H1 (cell line): ENCODE data around the gene RAB3C. TPM values are rescaled to one million over a fixed set of nuclear protein-coding genes. Genes with fewer than 3 reads are reported as not detected.
"Not testable (repeated sequence)": the region's sequence is repeated elsewhere in the genome, so short reads cannot be mapped to it uniquely, and the experiment has no call there.

Experiments
- CTCF ChIA-PET: fragments of 300-600 bp; sonication (Branson Sonifier 250); formaldehyde crosslinking; loops from one replicate; lab custom pipeline; 2021; ENCODE audit not compliant: partially characterized antibody; lab: Charles Lee
- POLR2A ChIA-PET: fragments of 300-600 bp; sonication (Branson Sonifier 250); formaldehyde crosslinking; loops from one replicate; lab custom pipeline; 2021; ENCODE audit warnings: inconsistent platforms; ENCODE audit not compliant: partially characterized antibody; lab: Charles Lee
- DNase-seq, 2 experiments: peaks; one replicate each; pipeline versions ENCODE4 v3.0.0 to v3.0.0-alpha.2; 2010 to 2022; ENCODE audit warnings: low spot score in 2 of 2, low read depth in 1 of 2, mixed read lengths in 1 of 2
- FAIRE-seq: peaks from 2 replicates; lab custom pipeline; 2011; peaks lifted over from hg19 to GRCh38; lab: Jason Lieb, UNC
- H2AFZ ChIP-seq: 2 replicates; pipeline ENCODE4 v1.8.1; 2012; ENCODE audit warnings: low read length, inconsistent platforms
- H2AK5ac ChIP-seq: 2 replicates; pipeline ENCODE4 v1.6.1; 2013; ENCODE audit warnings: low read depth, low read length
- H2BK120ac ChIP-seq: replicated peaks from 2 replicates; pipeline ENCODE3; 2013; ENCODE audit warnings: low read depth, low read length, inconsistent platforms
- H2BK12ac ChIP-seq: 2 replicates; pipeline ENCODE4 v1.6.1; 2013; ENCODE audit warnings: low read depth, low read length
- H2BK15ac ChIP-seq: 2 replicates; pipeline ENCODE4 v1.6.1; 2013; ENCODE audit warnings: low read length
- H2BK20ac ChIP-seq: 2 replicates; pipeline ENCODE4 v1.6.1; 2013; ENCODE audit warnings: low read length
- H2BK5ac ChIP-seq: 2 replicates; pipeline ENCODE4 v1.6.1; 2013; ENCODE audit warnings: low read depth, low read length
- H3K14ac ChIP-seq: 2 replicates; pipeline ENCODE4 v1.6.1; 2013; ENCODE audit warnings: inconsistent platforms; ENCODE audit not compliant: insufficient read length
- H3K18ac ChIP-seq: 2 replicates; pipeline ENCODE4 v1.6.1; 2013; ENCODE audit warnings: low read length; ENCODE audit errors: extremely low read depth
- H3K23ac ChIP-seq: 2 replicates; pipeline ENCODE4 v1.6.1; 2013; ENCODE audit warnings: inconsistent platforms; ENCODE audit not compliant: insufficient read length
- H3K23me2 ChIP-seq: 2 replicates; pipeline ENCODE4 v1.6.1; 2013; ENCODE audit warnings: low read depth, low read length
- H3K27ac ChIP-seq: 2 replicates; pipeline ENCODE4 v1.6.1; 2011; ENCODE audit warnings: low read depth, low read length, inconsistent platforms
- H3K27me3 ChIP-seq, 4 experiments: replicated peaks in 1 of 4; 1 replicate in 1 of 4; 2 replicates in 3 of 4; pipeline versions ENCODE4 v1.6.1 to v1.8.1; 2011 to 2013; ENCODE audit warnings: low read length in 3 of 4, mild to moderate bottlenecking in 3 of 4, inconsistent platforms in 2 of 4, mixed read lengths in 2 of 4, moderate library complexity in 1 of 4; ENCODE audit not compliant: control insufficient read depth in 3 of 4, insufficient read depth in 3 of 4; ENCODE audit errors: extremely low read depth in 1 of 4
- H3K36me3 ChIP-seq, 4 experiments: 2 replicates each; pipeline versions ENCODE4 v1.6.1 to v1.8.1; 2011 to 2013; ENCODE audit warnings: mild to moderate bottlenecking in 4 of 4, low read length in 3 of 4, moderate library complexity in 2 of 4, control low read depth in 1 of 4, inconsistent platforms in 1 of 4; ENCODE audit not compliant: insufficient read depth in 4 of 4, control insufficient read depth in 2 of 4
- H3K4ac ChIP-seq: replicated peaks from 2 replicates; pipeline ENCODE3; 2013; ENCODE audit warnings: low read length, low read depth, mixed read lengths, inconsistent platforms; ENCODE audit not compliant: insufficient read length
- H3K4me1 ChIP-seq, 4 experiments: replicated peaks in 1 of 4; 1 replicate in 1 of 4; 2 replicates in 3 of 4; pipeline versions ENCODE4 v1.6.1 to v1.8.1; 2011 to 2013; ENCODE audit warnings: low read length in 3 of 4, inconsistent platforms in 2 of 4, mixed read lengths in 1 of 4; ENCODE audit not compliant: insufficient read depth in 4 of 4, control insufficient read depth in 3 of 4
- H3K4me2 ChIP-seq, 2 experiments: 2 replicates each; pipeline versions ENCODE4 v1.6.1 to v1.8.1; 2011 to 2013; ENCODE audit warnings: low read depth in 2 of 2, low read length in 2 of 2, control low read depth in 1 of 2, inconsistent platforms in 1 of 2, mild to moderate bottlenecking in 1 of 2; ENCODE audit not compliant: insufficient read depth in 1 of 2
- H3K4me3 ChIP-seq, 4 experiments: fragments of 200-600, 300-600 bp in 1 of 4; sonication (generic), shearing (Covaris generic), sonication (Bioruptor Twin) in 1 of 4; 2 replicates each; pipeline versions ENCODE4 v1.5.1 to v1.8.1; 2011 to 2016; ENCODE audit warnings: low read length in 4 of 4, low read depth in 3 of 4, control low read depth in 2 of 4, inconsistent platforms in 2 of 4, mild to moderate bottlenecking in 2 of 4, mixed read lengths in 1 of 4, moderate library complexity in 1 of 4; ENCODE audit not compliant: insufficient read depth in 2 of 4; ENCODE audit errors: extremely low read depth in 1 of 4
- H3K56ac ChIP-seq: replicated peaks from 2 replicates; pipeline ENCODE3; 2013; ENCODE audit warnings: low read depth, mild to moderate bottlenecking, mixed read lengths, low read length, inconsistent platforms; ENCODE audit not compliant: insufficient read length
- H3K79me1 ChIP-seq: 2 replicates; pipeline ENCODE4 v1.6.1; 2013; ENCODE audit warnings: low read depth, low read length, control low read depth
- H3K79me2 ChIP-seq, 2 experiments: 2 replicates each; pipeline versions ENCODE4 v1.6.1 to v1.8.1; 2012 to 2013; ENCODE audit warnings: low read length in 2 of 2, mild to moderate bottlenecking in 2 of 2, inconsistent platforms in 1 of 2; ENCODE audit not compliant: insufficient read depth in 2 of 2, control insufficient read depth in 1 of 2
- H3K9ac ChIP-seq, 4 experiments: replicated peaks in 1 of 4; 1 replicate in 1 of 4; 2 replicates in 3 of 4; pipeline versions ENCODE4 v1.6.1 to v1.8.1; 2011 to 2013; ENCODE audit warnings: low read depth in 3 of 4, low read length in 3 of 4, control low read depth in 2 of 4, mild to moderate bottlenecking in 2 of 4, moderate library complexity in 2 of 4, inconsistent platforms in 1 of 4; ENCODE audit errors: extremely low read depth in 1 of 4
- H3K9me3 ChIP-seq, 2 experiments: 2 replicates each; pipeline versions ENCODE4 v1.6.1 to v1.8.1; 2012 to 2013; ENCODE audit warnings: mild to moderate bottlenecking in 2 of 2, moderate library complexity in 2 of 2, control low read depth in 1 of 2, inconsistent platforms in 1 of 2, low read depth in 1 of 2, low read length in 1 of 2, mixed read lengths in 1 of 2; ENCODE audit not compliant: insufficient read depth in 2 of 2
- H4K20me1 ChIP-seq, 2 experiments: replicated peaks in 1 of 2; 2 replicates each; pipeline versions ENCODE3 to v1.8.1; 2011 to 2013; ENCODE audit warnings: inconsistent platforms in 2 of 2, low read length in 2 of 2, mild to moderate bottlenecking in 1 of 2; ENCODE audit not compliant: insufficient read depth in 2 of 2, control insufficient read depth in 1 of 2
- H4K5ac ChIP-seq: 2 replicates; pipeline ENCODE4 v1.6.1; 2013; ENCODE audit warnings: low read length, low read depth, mixed read lengths, inconsistent platforms; ENCODE audit not compliant: insufficient read length
- H4K8ac ChIP-seq: 2 replicates; pipeline ENCODE4 v1.8.0; 2013; ENCODE audit warnings: mild to moderate bottlenecking, moderate library complexity, low read length, inconsistent platforms; ENCODE audit not compliant: insufficient read depth; ENCODE audit errors: extremely low read depth
- H4K91ac ChIP-seq: replicated peaks from 2 replicates; pipeline ENCODE3; 2013; ENCODE audit warnings: low read length, mixed read lengths, inconsistent platforms; ENCODE audit not compliant: insufficient read length
- BACH1 ChIP-seq: IDR thresholded peaks from 2 replicates; pipeline ENCODE4 v1.6.1; 2012; ENCODE audit warnings: low read length, improper control_type of control experiment
- MAFK ChIP-seq: IDR thresholded peaks from 2 replicates; pipeline ENCODE4 v1.6.1; 2012; ENCODE audit warnings: low read depth, mild to moderate bottlenecking, improper control_type of control experiment, low read length
- PHF8 ChIP-seq: fragments of 200-600 bp; sonication (generic); conservative IDR thresholded peaks from 2 replicates; pipeline ENCODE4 v1.7.1; 2012; ENCODE audit warnings: low read depth, mild to moderate bottlenecking, inconsistent platforms, low read length, moderate library complexity
- SUZ12 ChIP-seq: fragments of 200-600 bp; sonication (generic); IDR thresholded peaks from 2 replicates; pipeline ENCODE4 v1.6.1; 2012; ENCODE audit warnings: mild to moderate bottlenecking, inconsistent platforms, low read length, moderate library complexity, mixed read lengths
- WGBS, 2 experiments: shearing (Covaris generic) in 1 of 2; methylation state at CpG; one replicate each; pipeline versions ENCODE4 v1.1.6 to v1.1.7; 2013 to 2015; ENCODE audit warnings: low lambda C conversion rate in 2 of 2, mixed read lengths in 2 of 2, inconsistent platforms in 1 of 2, low coverage in 1 of 2, missing lambda C conversion rate in 1 of 2; ENCODE audit not compliant: insufficient replicate concordance in 2 of 2, insufficient coverage in 1 of 2, insufficient read length in 1 of 2; ENCODE audit errors: extremely low coverage in 1 of 2, missing lambda C conversion rate in 1 of 2; 5-methylcytosine and 5-hydroxymethylcytosine counted together
- polyA plus RNA-seq, 7 experiments: library from polyadenylated mRNA; depleted of rRNA in 3 of 7; stranded (reverse) in 5 of 7; unstranded in 2 of 7; fragments of >200 nt in 5 of 7; fragments of 200-250 nt in 2 of 7; gene quantifications; 1 replicate in 5 of 7; 2 replicates in 1 of 7; 4 replicates in 1 of 7; pipeline versions ENCODE4 v1.2.1 to v1.2.3, GENCODE V29; 2011 to 2013; ENCODE audit warnings: missing spikeins in 2 of 7, mixed read lengths in 2 of 7
- total RNA-seq: library from RNA; stranded (reverse); fragmentation: NEBNext Ultra II Directional; extraction: Animal tissue kit (Norgen Biotek cat#: 25700); gene quantifications from 2 replicates; pipeline ENCODE4 v1.2.1, GENCODE V29; 2021
- TF ChIP-seq, protein P1 (sequence below): IDR thresholded peaks from 2 replicates; pipeline ENCODE4 v1.6.1; 2012; ENCODE audit warnings: inconsistent platforms

RAB3C gene
- total and polyA plus RNA-seq, 2 of the 8 experiments (the other 6 are each of a cell fraction or from before 2014, with no cell fraction given), result 14.7 to 18.3 TPM

DNA sequence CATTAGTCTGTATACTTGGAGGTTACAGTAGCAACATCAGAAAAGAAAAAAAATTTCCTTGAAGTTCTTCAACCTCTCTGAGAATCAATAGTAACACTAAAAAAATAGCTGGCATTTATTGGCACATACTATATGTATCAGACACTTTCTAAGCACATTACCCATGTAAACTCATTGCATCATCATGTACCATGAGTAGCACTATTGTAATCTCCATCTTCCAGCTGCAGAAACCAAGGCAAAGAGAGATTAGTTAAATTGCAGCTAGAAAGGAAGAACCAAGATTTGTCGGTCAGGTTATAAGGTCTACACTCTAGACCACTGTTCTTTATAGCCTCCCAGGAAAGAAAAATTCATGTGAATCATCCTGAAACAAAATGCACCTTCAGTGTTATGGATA is 31.4 kb upstream of the RAB3C start (continued):
- TF ChIP-seq, protein P1, sequence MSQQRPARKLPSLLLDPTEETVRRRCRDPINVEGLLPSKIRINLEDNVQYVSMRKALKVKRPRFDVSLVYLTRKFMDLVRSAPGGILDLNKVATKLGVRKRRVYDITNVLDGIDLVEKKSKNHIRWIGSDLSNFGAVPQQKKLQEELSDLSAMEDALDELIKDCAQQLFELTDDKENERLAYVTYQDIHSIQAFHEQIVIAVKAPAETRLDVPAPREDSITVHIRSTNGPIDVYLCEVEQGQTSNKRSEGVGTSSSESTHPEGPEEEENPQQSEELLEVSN, result no peak
- no peak for TF ChIP-seq PHF8
- TF ChIP-seq MAFK, result no peak
- no peak for TF ChIP-seq SUZ12
- no peak for TF ChIP-seq BACH1

DNA sequence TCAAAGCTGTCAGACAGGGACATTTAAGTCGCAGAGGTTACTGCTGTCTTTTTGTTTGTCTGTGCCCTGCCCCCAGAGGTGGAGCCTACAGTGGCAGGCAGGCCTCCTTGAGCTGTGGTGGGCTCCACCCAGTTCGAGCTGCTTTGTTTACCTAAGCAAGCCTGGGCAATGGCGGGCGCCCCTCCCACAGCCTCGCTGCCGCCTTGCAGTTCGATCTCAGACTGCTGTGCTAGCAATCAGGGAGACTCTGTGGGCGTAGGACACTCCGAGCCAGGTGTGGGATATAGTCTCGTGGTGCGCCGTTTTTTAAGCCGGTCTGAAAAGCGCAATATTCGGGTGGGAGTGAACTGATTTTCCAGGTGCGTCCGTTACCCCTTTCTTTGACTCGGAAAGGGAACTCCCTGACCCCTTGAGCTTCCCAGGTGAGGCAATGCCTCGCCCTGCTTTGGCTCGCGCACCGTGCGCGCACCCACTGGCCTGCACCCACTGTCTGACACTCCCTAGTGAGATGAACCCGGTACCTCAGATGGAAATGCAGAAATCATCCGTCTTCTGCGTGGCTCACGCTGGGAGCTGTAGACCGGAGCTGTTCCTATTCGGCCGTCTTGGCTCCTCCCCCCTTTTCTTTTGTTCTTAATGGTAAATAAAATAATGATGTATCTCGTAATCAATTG is 25.1 kb upstream of the RAB3C start:
- H2BK120ac ChIP-seq, H3K79me1 ChIP-seq, H3K4ac ChIP-seq, H2BK5ac ChIP-seq, H3K79me2 ChIP-seq, FAIRE-seq, H2BK15ac ChIP-seq, H4K91ac ChIP-seq, H3K4me1 ChIP-seq, H3K36me3 ChIP-seq, H3K23me2 ChIP-seq, H2BK12ac ChIP-seq, H4K20me1 ChIP-seq, H3K56ac ChIP-seq, H4K5ac ChIP-seq, H3K23ac ChIP-seq, H3K9me3 ChIP-seq, POLR2A ChIA-PET, H2AK5ac ChIP-seq, H3K18ac ChIP-seq, H2BK20ac ChIP-seq, H3K27ac ChIP-seq, H3K14ac ChIP-seq, H3K27me3 ChIP-seq, H3K9ac ChIP-seq: not testable (repeated sequence)
- DNase-seq, result peak in 1 of 2 experiments; percentile 48
- CTCF ChIA-PET, result interaction anchor here (1.6 kb wide), 1 partner anchor 56 kb away, joined by 3 read pairs; no protein-coding TSS in a partner anchor
- peak overlapping the region in 1 of 4 experiments; percentile 25; a peak in 1 of 8 replicates for H3K4me3 ChIP-seq
- H4K8ac ChIP-seq, result peak overlapping the region; percentile 68; the same call in 1 of the 2 replicates
- H2AFZ ChIP-seq, result peak overlapping the region; percentile 76; the same call in 1 of the 2 replicates
- 82% methylated on average over 29 of the region's 32 CpGs; no CpG with 5 or more reads in 1 of the 2 experiments for WGBS, 2 experiments
- peak overlapping the region in 1 of 2 experiments; percentile 50; a peak in 1 of 4 replicates for H3K4me2 ChIP-seq
